K562 (cell line): ENCODE data around the gene GPRIN2. TPM values are rescaled to one million over a fixed set of nuclear protein-coding genes. Genes with fewer than 3 reads are reported as not detected.
A peak's percentile ranks its signal among the peaks of the same experiment; 100 is the strongest.

Experiments
- CBX1 ChIP-seq: sonication (generic); IDR thresholded peaks from 2 replicates; pipeline ENCODE4 v1.6.1; 2016; ENCODE audit warnings: antibody characterized with exemption, low read depth, mild to moderate bottlenecking
- DMBX1 ChIP-seq: fragments of 250-450 bp; sonication (Bioruptor Pico); IDR thresholded peaks from 2 replicates; pipeline ENCODE4 v1.8.0; 2022; ENCODE audit warnings: inconsistent platforms, mild to moderate bottlenecking, moderate library complexity, borderline replicate concordance
- ELF1 ChIP-seq: fragments of 200-800 bp; sonication (Bioruptor generic); IDR thresholded peaks from 2 replicates; pipeline ENCODE4 v1.6.1; 2016; ENCODE audit warnings: missing genetic modification characterization, missing compliant biosample characterization
- ETV6 ChIP-seq, 3 experiments: fragments of 150-350 bp in 1 of 3; sonication (generic) in 1 of 3; formaldehyde crosslinking in 1 of 3; IDR thresholded peaks; 2 replicates each; pipeline versions ENCODE4 v1.6.1 to v1.8.0; 2014 to 2022; ENCODE audit warnings: borderline replicate concordance in 2 of 3, low read depth in 2 of 3, antibody characterized with exemption in 1 of 3, low read length in 1 of 3, mild to moderate bottlenecking in 1 of 3, missing genetic modification reagents in 1 of 3
- FOXP1 ChIP-seq: sonication (generic); formaldehyde crosslinking; IDR thresholded peaks from 2 replicates; pipeline ENCODE4 v1.8.0; 2022; ENCODE audit warnings: mild to moderate bottlenecking, missing genetic modification reagents
- GABPB2 ChIP-seq: fragments of 250-450 bp; sonication (Bioruptor Pico); conservative IDR thresholded peaks from 2 replicates; pipeline ENCODE4 v1.5.1; 2021; ENCODE audit warnings: mild to moderate bottlenecking
- LCOR ChIP-seq: sonication (generic); formaldehyde crosslinking; IDR thresholded peaks from 2 replicates; pipeline ENCODE4 v1.8.0; 2022; ENCODE audit warnings: mild to moderate bottlenecking, missing genetic modification reagents
- MAFK ChIP-seq: IDR thresholded peaks from 2 replicates; pipeline ENCODE4 v1.6.1; 2011; ENCODE audit warnings: low read length, improper control_type of control experiment
- MEF2D ChIP-seq: conservative IDR thresholded peaks from 2 replicates; pipeline ENCODE4 v1.6.1; 2016; ENCODE audit warnings: low read depth, missing genetic modification characterization, missing compliant biosample characterization
- PML ChIP-seq: IDR thresholded peaks from 2 replicates; pipeline ENCODE4 v1.6.1; 2012; ENCODE audit warnings: low read length, inconsistent platforms
- POLR2B ChIP-seq: fragments of 450-650 bp; IDR thresholded peaks from 2 replicates; pipeline ENCODE4 v1.6.1; 2018; ENCODE audit warnings: low read depth; ENCODE audit not compliant: partially characterized antibody
- POLR2G ChIP-seq: fragments of 200-400 bp; formaldehyde crosslinking; IDR thresholded peaks from 2 replicates; pipeline ENCODE4 v1.6.1; 2017; ENCODE audit warnings: low read depth, mild to moderate bottlenecking, antibody characterized with exemption, low read length, moderate library complexity
- RBBP5 ChIP-seq: fragments of 200-600 bp; sonication (generic); IDR thresholded peaks from 2 replicates; pipeline ENCODE4 v1.6.1; 2012; ENCODE audit warnings: borderline replicate concordance, mild to moderate bottlenecking, low read length, control low read depth, inconsistent platforms; ENCODE audit not compliant: insufficient read depth, poor library complexity, severe bottlenecking
- SAFB2 ChIP-seq: fragments of 200-400 bp; formaldehyde crosslinking; IDR thresholded peaks from 2 replicates; pipeline ENCODE4 v1.6.1; 2018; ENCODE audit warnings: borderline replicate concordance, low read length, low read depth, moderate library complexity; ENCODE audit not compliant: severe bottlenecking
- THRAP3 ChIP-seq: fragments of 450-650 bp; IDR thresholded peaks from 2 replicates; pipeline ENCODE4 v1.6.1; 2016; ENCODE audit warnings: mild to moderate bottlenecking, inconsistent platforms, borderline replicate concordance
- ZNF121 ChIP-seq: sonication (generic); formaldehyde crosslinking; conservative IDR thresholded peaks from 2 replicates; pipeline ENCODE4 v1.8.0; 2022; ENCODE audit warnings: missing genetic modification reagents
- ZNF57 ChIP-seq: fragments of 450-650 bp; formaldehyde crosslinking; IDR thresholded peaks from 2 replicates; pipeline ENCODE4 v1.4.0; 2020; ENCODE audit warnings: mild to moderate bottlenecking, moderate library complexity
- ZNF75A ChIP-seq: fragments of 450-650 bp; formaldehyde crosslinking; IDR thresholded peaks from 2 replicates; pipeline ENCODE4 v1.4.0; 2020; ENCODE audit warnings: mild to moderate bottlenecking
- polyA plus RNA-seq, 8 experiments: library from polyadenylated mRNA; depleted of rRNA in 4 of 8; stranded (reverse) in 5 of 8; unstranded in 3 of 8; fragments of >200 nt; fragmentation: Nextera tagmentation in 2 of 8; fragmentation: Illumina TruSeq in 1 of 8; extraction: Ambion mirVana in 2 of 8; extraction: Trizol in 1 of 8; gene quantifications; 2 replicates each; pipeline versions ENCODE4 v1.2.1 to v1.2.3, GENCODE V29; 2011 to 2014; ENCODE audit warnings: inconsistent platforms in 1 of 8, missing spikeins in 1 of 8
- total RNA-seq, 7 experiments: library from RNA; depleted of rRNA in 6 of 7; stranded (reverse); fragments of >200 nt in 6 of 7; fragmentation: Illumina TruSeq in 2 of 7; extraction: Trizol in 2 of 7; gene quantifications; 2 replicates each; pipeline versions ENCODE4 v1.2.1 to v1.2.3, GENCODE V29; 2011 to 2021; ENCODE audit warnings: low replicate concordance in 1 of 7
- TF ChIP-seq, protein P1 (sequence below), 3 experiments: fragments of 200-800 bp in 1 of 3; fragments of 250-450 bp in 1 of 3; fragments of 450-650 bp in 1 of 3; sonication (Bioruptor Pico) in 1 of 3; sonication (Bioruptor generic) in 1 of 3; formaldehyde crosslinking in 1 of 3; IDR thresholded peaks; 2 replicates each; pipeline versions ENCODE4 v1.6.1 to v1.8.0; 2016 to 2022; ENCODE audit warnings: mild to moderate bottlenecking in 2 of 3, missing genetic modification characterization in 2 of 3, missing compliant biosample characterization in 1 of 3, moderate library complexity in 1 of 3
- TF ChIP-seq, protein P2 (sequence below): sonication (generic); formaldehyde crosslinking; IDR thresholded peaks from 2 replicates; pipeline ENCODE4 v1.8.0; 2023; ENCODE audit warnings: mild to moderate bottlenecking, missing genetic modification reagents

Gene GPRIN2
- total and polyA plus RNA-seq, 9 of the 15 experiments (the other 6 are each of a cell fraction or from before 2014, with no cell fraction given), result not detected

DNA sequence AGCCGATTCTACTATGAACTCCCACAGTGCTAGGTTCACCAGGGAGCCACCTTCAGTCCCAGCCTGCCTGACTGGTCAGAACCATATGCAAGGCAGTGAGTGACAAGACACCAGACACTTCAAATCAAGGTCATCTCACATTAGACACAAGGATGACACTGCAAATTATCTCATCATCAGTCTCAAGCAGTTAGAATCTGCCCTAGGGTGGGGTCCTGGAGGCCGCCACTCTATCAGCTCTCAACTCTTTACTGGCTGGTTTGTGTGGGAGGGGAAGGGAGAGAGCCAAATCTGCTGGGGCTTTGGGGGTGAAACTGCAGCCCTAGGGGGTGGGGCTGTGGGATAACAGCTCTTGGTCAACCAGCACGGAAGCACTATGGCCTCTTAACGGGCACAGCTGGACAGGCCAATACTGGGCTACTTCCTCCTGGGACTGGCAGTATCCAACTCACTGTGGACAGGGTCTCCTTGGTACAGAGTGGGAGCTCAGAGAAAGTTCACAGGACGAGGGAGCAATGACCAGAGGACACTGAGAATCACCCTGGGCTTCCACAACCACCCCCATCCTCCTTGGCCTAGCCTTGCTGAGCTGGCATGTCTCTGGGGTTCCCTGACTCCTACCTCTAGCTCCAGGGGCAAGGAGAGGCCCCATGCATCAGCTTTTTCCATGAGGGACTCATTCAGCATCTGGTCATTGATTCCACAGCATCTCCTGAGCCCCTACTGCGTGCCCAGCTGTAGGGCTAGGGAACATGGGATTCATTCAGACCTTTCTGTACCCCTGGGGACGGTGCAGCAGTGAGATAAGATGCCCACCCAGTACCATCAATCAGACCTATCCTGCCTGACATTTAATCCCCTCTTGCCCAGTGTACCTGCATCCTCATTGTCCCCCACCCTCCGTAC, 5.4 kb downstream of the GPRIN2 start (continued):
- no peak for TF ChIP-seq ZNF57 (CRISPR knock-in tag)
- no peak for TF ChIP-seq POLR2G
- TF ChIP-seq ETV6 (IDR thresholded peaks at IDR 0.05; ENCODE audit: borderline replicate concordance in 1 of 2, low read depth in 2 of 2, low read length in 1 of 2), result no peak
- no peak for TF ChIP-seq ETV6 (CRISPR knock-in tag; IDR thresholded peaks at IDR 0.05; ENCODE audit: borderline replicate concordance)
- no peak for TF ChIP-seq SAFB2
- TF ChIP-seq PML, result no peak
- no peak for TF ChIP-seq POLR2B
- TF ChIP-seq ELF1 (tag), result no peak
- no peak for TF ChIP-seq THRAP3
- no peak for TF ChIP-seq FOXP1 (CRISPR knock-in tag)
- no peak for TF ChIP-seq MEF2D (tag)
- TF ChIP-seq LCOR (CRISPR knock-in tag), result no peak
- TF ChIP-seq RBBP5, result no peak
- no peak for TF ChIP-seq ZNF121 (CRISPR knock-in tag)
- no peak for TF ChIP-seq DMBX1
- TF ChIP-seq ZNF75A, result no peak
- TF ChIP-seq, protein P1, sequence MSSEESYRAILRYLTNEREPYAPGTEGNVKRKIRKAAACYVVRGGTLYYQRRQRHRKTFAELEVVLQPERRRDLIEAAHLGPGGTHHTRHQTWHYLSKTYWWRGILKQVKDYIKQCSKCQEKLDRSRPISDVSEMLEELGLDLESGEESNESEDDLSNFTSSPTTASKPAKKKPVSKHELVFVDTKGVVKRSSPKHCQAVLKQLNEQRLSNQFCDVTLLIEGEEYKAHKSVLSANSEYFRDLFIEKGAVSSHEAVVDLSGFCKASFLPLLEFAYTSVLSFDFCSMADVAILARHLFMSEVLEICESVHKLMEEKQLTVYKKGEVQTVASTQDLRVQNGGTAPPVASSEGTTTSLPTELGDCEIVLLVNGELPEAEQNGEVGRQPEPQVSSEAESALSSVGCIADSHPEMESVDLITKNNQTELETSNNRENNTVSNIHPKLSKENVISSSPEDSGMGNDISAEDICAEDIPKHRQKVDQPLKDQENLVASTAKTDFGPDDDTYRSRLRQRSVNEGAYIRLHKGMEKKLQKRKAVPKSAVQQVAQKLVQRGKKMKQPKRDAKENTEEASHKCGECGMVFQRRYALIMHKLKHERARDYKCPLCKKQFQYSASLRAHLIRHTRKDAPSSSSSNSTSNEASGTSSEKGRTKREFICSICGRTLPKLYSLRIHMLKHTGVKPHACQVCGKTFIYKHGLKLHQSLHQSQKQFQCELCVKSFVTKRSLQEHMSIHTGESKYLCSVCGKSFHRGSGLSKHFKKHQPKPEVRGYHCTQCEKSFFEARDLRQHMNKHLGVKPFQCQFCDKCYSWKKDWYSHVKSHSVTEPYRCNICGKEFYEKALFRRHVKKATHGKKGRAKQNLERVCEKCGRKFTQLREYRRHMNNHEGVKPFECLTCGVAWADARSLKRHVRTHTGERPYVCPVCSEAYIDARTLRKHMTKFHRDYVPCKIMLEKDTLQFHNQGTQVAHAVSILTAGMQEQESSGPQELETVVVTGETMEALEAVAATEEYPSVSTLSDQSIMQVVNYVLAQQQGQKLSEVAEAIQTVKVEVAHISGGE (CRISPR knock-in tag; IDR thresholded peaks at IDR 0.05), result 0 out of 6 replicates have a peak, but pooled peaks of 1 of the 3 experiments have one; percentile 32
- TF ChIP-seq, protein P2, sequence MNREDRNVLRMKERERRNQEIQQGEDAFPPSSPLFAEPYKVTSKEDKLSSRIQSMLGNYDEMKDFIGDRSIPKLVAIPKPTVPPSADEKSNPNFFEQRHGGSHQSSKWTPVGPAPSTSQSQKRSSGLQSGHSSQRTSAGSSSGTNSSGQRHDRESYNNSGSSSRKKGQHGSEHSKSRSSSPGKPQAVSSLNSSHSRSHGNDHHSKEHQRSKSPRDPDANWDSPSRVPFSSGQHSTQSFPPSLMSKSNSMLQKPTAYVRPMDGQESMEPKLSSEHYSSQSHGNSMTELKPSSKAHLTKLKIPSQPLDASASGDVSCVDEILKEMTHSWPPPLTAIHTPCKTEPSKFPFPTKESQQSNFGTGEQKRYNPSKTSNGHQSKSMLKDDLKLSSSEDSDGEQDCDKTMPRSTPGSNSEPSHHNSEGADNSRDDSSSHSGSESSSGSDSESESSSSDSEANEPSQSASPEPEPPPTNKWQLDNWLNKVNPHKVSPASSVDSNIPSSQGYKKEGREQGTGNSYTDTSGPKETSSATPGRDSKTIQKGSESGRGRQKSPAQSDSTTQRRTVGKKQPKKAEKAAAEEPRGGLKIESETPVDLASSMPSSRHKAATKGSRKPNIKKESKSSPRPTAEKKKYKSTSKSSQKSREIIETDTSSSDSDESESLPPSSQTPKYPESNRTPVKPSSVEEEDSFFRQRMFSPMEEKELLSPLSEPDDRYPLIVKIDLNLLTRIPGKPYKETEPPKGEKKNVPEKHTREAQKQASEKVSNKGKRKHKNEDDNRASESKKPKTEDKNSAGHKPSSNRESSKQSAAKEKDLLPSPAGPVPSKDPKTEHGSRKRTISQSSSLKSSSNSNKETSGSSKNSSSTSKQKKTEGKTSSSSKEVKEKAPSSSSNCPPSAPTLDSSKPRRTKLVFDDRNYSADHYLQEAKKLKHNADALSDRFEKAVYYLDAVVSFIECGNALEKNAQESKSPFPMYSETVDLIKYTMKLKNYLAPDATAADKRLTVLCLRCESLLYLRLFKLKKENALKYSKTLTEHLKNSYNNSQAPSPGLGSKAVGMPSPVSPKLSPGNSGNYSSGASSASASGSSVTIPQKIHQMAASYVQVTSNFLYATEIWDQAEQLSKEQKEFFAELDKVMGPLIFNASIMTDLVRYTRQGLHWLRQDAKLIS (CRISPR knock-in tag), result no peak
- TF ChIP-seq GABPB2 (CRISPR knock-in tag), result no peak
- TF ChIP-seq CBX1, result no peak
- peak; percentile 75 for TF ChIP-seq MAFK
